ENCODE measurements around the gene ERO1B.

ERO1B gene

DNA sequence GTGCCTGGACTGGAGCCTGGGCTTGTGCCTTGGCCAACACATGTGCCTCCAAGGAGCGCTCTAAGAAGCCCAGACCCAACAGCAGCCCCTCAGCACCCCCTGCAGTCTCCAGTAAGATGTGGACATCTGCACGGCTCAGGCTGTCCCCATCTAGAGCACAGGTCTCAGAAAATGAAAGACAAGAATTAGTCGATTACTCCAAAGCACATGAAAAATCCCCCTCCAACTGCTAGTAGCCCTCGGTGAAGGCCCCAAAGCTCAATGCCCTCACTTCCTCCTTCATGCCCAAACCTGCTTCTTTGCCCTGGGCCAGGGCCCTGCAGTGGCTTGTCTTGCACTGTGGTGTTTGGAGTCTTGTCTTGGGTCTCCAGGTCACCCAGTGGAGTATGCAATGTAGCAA is 21.9 kb upstream of the ERO1B start:
- H3K4me3 ChIP-seq (replicated peaks; ENCODE audit: insufficient read depth, low read length) = no peak overlapping the region
- TF ChIP-seq POLR2AphosphoS5 (IDR thresholded peaks at IDR 0.05; ENCODE audit: low read depth) = no peak
- H3K27me3 ChIP-seq (ENCODE audit: insufficient read depth, poor library complexity, severe bottlenecking) = no peaks in the 10 kb centered on the region
- DNase-seq (ENCODE audit: low read depth in 1 of 2, low spot score in 1 of 2) = no peak
- H3K27ac ChIP-seq (replicated peaks) = no peak overlapping the region

DNA sequence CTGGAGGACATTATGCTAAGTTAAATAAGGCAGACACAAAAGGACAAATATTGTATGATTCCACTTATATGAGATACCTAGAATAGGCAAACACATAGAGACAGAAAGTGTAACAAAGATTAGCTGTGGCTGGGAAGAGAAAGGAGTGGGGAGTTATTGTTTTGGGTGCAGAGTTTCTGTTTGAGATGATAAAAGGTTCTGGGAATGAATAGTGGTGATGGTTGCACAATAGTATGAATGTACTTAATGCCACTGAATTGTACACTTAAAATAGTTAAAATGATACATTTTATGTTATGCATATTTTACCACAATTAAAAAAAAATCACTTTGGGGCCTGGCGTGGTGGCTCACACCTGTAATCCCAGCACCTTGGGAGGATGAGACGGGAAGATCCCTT is 21.2 kb upstream of the ERO1B start:
- H3K27ac ChIP-seq (replicated peaks) = no peak overlapping the region
- no peak for DNase-seq (ENCODE audit: low read depth in 1 of 2, low spot score in 1 of 2)
- no peak overlapping the region for H3K4me3 ChIP-seq (replicated peaks; ENCODE audit: insufficient read depth, low read length)
- no peaks in the 10 kb centered on the region for H3K27me3 ChIP-seq (ENCODE audit: insufficient read depth, poor library complexity, severe bottlenecking)
- TF ChIP-seq, protein P1, sequence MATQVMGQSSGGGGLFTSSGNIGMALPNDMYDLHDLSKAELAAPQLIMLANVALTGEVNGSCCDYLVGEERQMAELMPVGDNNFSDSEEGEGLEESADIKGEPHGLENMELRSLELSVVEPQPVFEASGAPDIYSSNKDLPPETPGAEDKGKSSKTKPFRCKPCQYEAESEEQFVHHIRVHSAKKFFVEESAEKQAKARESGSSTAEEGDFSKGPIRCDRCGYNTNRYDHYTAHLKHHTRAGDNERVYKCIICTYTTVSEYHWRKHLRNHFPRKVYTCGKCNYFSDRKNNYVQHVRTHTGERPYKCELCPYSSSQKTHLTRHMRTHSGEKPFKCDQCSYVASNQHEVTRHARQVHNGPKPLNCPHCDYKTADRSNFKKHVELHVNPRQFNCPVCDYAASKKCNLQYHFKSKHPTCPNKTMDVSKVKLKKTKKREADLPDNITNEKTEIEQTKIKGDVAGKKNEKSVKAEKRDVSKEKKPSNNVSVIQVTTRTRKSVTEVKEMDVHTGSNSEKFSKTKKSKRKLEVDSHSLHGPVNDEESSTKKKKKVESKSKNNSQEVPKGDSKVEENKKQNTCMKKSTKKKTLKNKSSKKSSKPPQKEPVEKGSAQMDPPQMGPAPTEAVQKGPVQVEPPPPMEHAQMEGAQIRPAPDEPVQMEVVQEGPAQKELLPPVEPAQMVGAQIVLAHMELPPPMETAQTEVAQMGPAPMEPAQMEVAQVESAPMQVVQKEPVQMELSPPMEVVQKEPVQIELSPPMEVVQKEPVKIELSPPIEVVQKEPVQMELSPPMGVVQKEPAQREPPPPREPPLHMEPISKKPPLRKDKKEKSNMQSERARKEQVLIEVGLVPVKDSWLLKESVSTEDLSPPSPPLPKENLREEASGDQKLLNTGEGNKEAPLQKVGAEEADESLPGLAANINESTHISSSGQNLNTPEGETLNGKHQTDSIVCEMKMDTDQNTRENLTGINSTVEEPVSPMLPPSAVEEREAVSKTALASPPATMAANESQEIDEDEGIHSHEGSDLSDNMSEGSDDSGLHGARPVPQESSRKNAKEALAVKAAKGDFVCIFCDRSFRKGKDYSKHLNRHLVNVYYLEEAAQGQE (IDR thresholded peaks at IDR 0.05; ENCODE audit: insufficient replicate concordance, low read depth) = no peak
- TF ChIP-seq SPI1 (IDR thresholded peaks at IDR 0.05; ENCODE audit: borderline replicate concordance, low read depth) = no peak
- TF ChIP-seq, protein P2, sequence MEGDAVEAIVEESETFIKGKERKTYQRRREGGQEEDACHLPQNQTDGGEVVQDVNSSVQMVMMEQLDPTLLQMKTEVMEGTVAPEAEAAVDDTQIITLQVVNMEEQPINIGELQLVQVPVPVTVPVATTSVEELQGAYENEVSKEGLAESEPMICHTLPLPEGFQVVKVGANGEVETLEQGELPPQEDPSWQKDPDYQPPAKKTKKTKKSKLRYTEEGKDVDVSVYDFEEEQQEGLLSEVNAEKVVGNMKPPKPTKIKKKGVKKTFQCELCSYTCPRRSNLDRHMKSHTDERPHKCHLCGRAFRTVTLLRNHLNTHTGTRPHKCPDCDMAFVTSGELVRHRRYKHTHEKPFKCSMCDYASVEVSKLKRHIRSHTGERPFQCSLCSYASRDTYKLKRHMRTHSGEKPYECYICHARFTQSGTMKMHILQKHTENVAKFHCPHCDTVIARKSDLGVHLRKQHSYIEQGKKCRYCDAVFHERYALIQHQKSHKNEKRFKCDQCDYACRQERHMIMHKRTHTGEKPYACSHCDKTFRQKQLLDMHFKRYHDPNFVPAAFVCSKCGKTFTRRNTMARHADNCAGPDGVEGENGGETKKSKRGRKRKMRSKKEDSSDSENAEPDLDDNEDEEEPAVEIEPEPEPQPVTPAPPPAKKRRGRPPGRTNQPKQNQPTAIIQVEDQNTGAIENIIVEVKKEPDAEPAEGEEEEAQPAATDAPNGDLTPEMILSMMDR (IDR thresholded peaks at IDR 0.05; ENCODE audit: insufficient read depth, low read length) = no peak
- TF ChIP-seq GABPA (IDR thresholded peaks at IDR 0.05; ENCODE audit: low read depth) = no peak
- no peak for TF ChIP-seq POLR2AphosphoS5 (IDR thresholded peaks at IDR 0.05; ENCODE audit: low read depth)

DNA sequence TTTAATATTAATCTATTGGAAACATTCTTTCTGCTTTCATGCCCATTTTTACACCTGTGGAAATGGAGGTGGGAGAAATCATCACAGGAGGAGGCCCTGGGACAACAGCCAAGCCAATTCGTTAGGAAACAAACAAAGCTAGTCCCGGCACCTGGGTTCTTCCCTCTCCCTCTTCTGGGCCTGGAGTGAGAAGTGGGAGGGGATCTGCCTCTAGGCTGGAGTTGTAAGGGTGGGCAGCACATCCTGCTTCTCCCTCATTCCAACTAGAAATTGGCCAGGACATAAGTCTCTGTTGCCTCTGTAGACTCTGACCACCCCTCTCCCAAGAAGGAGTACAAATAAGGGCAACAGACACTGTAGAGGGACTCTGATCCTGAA is 20.2 kb upstream of the ERO1B start:
- no peak for DNase-seq (ENCODE audit: low read depth in 1 of 2, low spot score in 1 of 2)
- TF ChIP-seq, protein P2 (IDR thresholded peaks at IDR 0.05; ENCODE audit: insufficient read depth, low read length) = no peak
- TF ChIP-seq, protein P1 (IDR thresholded peaks at IDR 0.05; ENCODE audit: insufficient replicate concordance, low read depth) = no peak
- TF ChIP-seq POLR2AphosphoS5 (IDR thresholded peaks at IDR 0.05; ENCODE audit: low read depth) (no peak), SPI1 (IDR thresholded peaks at IDR 0.05; ENCODE audit: borderline replicate concordance, low read depth) (no peak), GABPA (IDR thresholded peaks at IDR 0.05; ENCODE audit: low read depth) (no peak)
- no peaks in the 10 kb centered on the region for H3K27me3 ChIP-seq (ENCODE audit: insufficient read depth, poor library complexity, severe bottlenecking)
- H3K27ac ChIP-seq (replicated peaks) = no peak overlapping the region
- H3K4me3 ChIP-seq (replicated peaks; ENCODE audit: insufficient read depth, low read length) = no peak overlapping the region

DNA sequence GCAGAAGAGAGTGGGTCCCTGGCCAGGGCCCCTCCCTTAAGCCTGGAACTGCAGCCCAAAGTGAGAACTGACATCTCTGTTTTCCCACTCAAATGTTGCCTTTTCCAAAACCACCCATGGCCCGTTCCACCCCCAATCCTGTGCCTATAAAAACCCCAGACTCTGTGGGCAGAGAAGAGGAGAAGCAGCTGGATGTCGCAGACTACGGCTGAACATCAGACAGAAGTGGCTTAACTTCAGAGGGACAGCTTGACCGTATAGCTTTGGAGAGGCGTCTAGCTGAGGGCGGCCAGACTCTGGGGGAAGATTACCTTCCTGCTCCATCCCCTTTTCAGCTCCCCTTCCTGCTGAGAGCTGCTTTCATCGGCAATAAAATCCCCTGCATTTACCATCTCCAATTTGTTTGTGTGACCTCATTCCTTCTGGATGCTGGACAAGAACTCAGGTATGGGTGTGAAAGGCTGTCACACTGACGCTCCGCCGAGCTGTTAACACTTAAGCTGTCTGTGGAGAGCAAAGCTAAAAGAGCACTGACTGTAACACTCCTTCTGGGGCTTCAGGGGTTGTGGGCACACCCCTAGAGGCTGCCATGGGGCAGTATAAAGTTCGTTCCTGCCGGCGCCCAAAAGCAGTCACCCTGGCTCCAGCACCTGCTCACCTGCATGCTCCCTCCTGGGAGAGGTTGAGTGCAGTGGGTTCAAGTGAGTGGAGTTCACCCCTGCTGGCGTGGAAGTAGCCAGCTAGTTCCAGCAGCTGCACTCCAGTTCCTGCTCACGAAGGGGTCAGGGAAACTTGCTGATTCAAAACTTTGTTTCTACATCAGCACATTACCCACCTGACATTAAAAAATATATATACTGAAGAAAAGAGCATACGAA is 19.6 kb upstream of the ERO1B start:
- Histone ChIP-seq H3K4me3 (replicated peaks; ENCODE audit: insufficient read depth, low read length) (no peak overlapping the region), H3K27ac (replicated peaks) (no peak overlapping the region), H3K27me3 (ENCODE audit: insufficient read depth, poor library complexity, severe bottlenecking) (no peaks in the 10 kb centered on the region)
- TF ChIP-seq, protein P2 (IDR thresholded peaks at IDR 0.05; ENCODE audit: insufficient read depth, low read length) = no peak
- TF ChIP-seq SPI1 (IDR thresholded peaks at IDR 0.05; ENCODE audit: borderline replicate concordance, low read depth) (no peak), POLR2AphosphoS5 (IDR thresholded peaks at IDR 0.05; ENCODE audit: low read depth) (no peak), GABPA (IDR thresholded peaks at IDR 0.05; ENCODE audit: low read depth) (no peak)
- TF ChIP-seq, protein P1 (IDR thresholded peaks at IDR 0.05; ENCODE audit: insufficient replicate concordance, low read depth) = no peak
- no peak for DNase-seq (ENCODE audit: low read depth in 1 of 2, low spot score in 1 of 2)
